HG02852 (cell line): ENCODE measurements around the gene PRSS50.
"Not testable (repeated sequence)": the region's sequence is repeated elsewhere in the genome, so short reads cannot be mapped to it uniquely, and the experiment has no call there.

Experiments
- ATAC-seq: cut with Tn5 transposase; IDR thresholded peaks from one replicate; pipeline ENCODE4 v1.9.1; 2021; ENCODE audit warnings: mild to moderate bottlenecking, moderate library complexity; ENCODE audit not compliant: unreplicated experiment

Gene PRSS50

DNA sequence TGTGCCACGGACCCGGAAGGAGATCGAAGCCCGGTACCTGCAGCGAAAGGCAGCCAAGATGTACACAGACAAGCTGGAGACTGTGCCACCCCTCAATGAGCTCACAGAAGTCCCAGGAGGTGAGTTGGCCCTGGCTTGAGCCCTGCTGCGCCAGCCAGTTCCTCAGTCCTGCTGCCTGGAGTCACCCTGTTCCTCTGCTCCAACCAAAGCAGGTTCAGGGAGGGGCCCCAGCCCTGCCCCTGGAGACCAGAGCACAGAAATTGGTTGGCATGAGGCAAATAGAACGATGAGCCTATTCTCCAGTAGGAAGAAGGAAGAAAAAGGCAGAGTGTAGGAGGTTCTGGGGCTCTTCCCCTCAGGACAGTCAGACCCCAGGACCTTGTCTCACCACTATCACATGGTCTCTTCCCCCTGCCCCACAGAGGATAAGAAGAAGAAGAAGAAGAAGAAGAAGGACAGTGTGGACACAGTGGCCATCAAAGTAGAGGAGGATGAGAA is 8.5 kb downstream of the PRSS50 start:
- ATAC-seq = no peak

DNA sequence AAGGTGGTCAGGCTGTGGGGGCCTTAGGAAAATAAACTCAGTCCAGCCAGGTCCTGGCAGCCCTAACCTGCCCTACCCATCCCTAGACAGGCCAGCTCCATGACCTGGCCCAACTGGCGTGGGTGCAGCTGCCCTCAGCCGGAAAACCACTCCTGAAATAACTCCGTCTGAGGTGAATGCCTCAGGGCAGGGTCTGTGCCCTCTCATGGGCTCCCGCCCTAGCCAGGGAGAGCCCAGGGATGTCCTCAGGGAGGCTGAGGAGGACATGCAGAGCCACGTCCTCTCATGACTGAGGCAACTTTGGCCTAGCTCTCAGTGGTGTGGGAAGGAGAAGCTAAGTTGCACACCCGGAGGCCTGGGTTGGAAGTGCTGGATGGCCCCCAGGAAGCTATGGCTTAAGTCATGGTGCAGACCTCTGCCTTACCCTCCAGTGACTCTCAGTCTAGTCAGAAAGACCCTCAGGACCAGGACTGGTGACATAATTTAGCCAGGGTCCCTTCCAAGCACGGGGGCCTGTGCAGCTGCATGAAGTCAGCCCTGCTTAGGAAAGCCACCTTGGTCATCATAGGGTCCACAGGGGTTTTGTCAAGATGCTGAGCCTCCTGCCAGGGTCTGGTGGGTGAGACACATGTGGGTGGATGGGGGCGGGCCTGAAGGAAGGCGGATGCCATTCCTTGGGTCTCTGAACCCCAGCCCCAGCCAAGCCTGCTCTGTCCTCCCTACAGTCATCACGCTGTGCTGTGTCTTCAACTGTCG is 9.1 kb downstream of the PRSS50 start:
- no peak for ATAC-seq

- ATAC-seq = no peak
These were observed 10.1 kb downstream of the PRSS50 start for GRCh38 chr3:46707601-46708011.

- no peak for ATAC-seq
These were observed 10.7 kb downstream of the PRSS50 start for GRCh38 chr3:46706771-46707582.

DNA sequence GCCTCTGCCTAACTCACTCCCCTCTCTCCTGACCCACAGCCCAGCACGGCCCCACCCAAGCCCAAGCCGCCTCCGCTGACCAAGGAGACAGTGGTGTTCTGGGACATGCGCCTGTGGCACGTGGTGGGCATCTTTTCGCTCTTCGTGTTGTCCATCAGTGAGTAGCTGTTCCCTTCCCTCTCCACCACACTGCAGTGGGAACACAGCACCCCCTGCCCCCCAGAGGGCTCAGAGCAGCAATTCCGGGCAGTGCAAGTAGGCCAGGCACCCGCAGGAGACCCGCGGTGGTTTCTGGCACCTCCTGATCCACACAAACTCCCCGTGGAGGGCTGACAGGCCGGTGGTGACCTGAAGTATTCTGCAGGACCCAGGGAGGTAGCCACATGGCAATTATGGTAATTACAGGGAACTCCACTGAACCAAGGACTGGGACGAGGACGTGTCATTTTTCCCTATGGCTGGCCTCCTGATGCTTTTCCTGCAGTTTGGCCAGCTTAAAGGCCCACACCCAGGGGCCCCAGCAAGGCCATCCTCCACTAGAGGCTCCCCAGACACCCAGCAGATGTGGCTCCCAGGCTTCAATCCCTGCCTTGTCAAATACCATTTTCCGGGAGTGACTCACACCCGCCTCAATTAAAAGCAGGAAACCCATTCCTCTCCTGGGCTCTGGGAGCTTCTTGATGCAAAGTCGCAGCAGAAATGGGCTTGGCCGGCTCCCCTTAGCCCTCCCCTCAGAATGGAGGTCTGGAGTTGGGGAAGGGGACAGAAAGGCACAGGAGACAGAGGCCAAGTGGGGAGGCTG is 11.7 kb downstream of the PRSS50 start:
- ATAC-seq = no peak

- ATAC-seq = peak; percentile 59
These were observed 12.6 kb downstream of the PRSS50 start for GRCh38 chr3:46705022-46705530.

- not testable (repeated sequence) for ATAC-seq
These were observed 13.3 kb downstream of the PRSS50 start for GRCh38 chr3:46704346-46704745.

DNA sequence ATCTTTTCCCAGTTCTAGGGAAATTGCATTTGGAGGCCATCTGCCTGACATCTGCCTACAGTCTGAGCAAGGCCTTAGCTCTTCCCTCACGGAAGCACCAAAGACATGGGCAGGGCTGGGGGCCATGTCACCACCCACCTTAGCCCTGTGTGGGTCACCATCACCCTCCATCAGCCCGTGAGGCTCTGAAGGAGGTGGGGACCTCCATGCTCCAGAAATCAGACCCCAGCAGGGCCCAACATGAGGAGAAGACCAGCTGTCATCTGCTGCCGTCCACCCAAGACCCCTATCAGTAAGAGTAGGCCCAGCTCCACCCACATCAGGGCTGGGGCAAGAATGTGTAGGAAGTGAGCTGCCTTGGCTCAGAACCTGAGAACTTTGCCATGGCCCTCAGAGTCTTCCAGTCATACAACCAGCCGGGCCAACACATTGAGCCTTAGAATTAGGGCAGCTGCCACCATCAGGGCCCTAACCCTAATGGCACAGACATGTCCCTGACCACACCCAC is 14.6 kb downstream of the PRSS50 start:
- no peak for ATAC-seq

DNA sequence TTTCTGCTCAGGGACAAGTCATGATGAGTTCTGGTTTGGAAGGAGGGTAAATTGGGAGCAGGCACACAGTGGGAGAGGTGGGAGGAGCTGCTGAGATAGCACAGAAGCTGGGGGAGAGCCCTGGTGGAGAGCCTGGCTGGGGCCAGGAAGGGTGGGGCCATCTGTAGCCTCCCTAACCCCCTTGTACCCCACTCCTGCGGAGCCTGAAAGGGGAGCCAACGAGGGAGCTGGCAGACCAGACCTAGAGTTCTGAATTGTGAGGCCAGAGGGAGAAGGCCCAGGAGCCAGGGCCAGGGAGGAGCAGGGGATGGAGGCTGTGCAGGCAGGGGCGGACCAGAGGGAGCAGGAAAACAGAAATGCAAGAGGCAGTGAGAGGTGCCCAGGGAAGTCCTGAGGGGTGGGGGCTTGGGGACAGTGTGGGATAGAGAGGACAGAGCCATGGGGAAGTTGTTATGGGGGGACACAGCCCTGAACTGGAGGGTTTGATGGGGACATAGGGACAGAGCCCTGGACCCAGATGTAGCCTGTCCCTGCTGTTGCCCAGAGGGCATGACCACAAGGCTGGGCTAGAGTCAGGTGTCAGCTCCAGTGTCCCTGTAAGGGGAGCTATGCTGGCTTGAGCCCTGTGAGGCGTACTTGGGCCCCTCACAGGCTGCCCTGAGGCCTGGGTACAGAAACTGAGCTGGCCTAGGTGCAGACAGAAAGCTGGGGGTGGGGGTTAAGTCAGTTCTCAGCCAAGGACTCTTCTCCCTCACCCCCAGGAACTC is 15.2 kb downstream of the PRSS50 start:
- ATAC-seq = no peak

DNA sequence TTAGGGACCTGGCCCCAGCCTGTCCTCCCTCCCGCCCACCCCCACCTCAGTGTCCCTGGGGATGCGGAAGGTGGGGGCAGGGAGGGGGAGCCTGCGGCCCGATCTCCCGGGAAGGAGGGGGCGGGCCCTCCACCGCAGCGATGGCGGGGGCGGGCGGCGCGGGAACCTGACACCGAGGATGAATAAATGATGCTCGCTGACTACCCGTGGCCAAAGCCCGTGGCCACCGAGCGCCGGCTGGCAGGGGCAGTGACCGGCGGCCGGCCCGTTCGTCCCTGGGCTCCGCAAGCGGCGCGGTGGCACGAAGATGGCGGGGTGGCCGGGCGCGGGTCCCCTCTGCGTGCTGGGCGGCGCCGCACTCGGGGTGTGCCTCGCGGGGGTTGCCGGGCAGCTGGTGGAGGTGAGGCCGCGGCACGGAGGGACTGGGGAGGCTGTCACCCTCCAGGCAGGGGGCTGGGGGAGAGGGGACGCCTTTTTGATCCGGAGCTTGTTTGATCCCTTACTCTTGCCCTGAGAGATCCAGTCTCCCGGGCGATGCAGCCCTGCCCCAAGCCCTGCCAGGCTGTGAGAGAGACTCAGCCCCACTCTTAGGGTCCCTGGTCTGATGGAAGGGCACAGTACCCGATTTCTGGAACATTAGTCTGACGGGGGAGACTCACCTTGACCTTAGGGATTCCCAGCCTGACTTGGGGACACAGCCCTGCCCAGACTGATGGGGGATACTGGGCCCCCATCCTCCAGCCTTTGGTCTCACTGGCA is 16.3 kb downstream of the PRSS50 start, which contains the start of gene TMIE:
TSS of gene TMIE (plus strand) at position 212 of the 759 bp plus-strand sequence. CDS start at position 308, 96 bp downstream.
- no peak for ATAC-seq

- ATAC-seq = no peak
These were observed 16.9 kb downstream of the PRSS50 start for GRCh38 chr3:46700772-46701171.

GRCh38 chr3:46699676-46700523 is 17.8 kb downstream of the PRSS50 start:
- ATAC-seq = no peak

- ATAC-seq = no peak
These were observed 21.4 kb downstream of the PRSS50 start for GRCh38 chr3:46695962-46696894.

GRCh38 chr3:46695177-46695961 is 22.3 kb downstream of the PRSS50 start:
- no peak for ATAC-seq

DNA sequence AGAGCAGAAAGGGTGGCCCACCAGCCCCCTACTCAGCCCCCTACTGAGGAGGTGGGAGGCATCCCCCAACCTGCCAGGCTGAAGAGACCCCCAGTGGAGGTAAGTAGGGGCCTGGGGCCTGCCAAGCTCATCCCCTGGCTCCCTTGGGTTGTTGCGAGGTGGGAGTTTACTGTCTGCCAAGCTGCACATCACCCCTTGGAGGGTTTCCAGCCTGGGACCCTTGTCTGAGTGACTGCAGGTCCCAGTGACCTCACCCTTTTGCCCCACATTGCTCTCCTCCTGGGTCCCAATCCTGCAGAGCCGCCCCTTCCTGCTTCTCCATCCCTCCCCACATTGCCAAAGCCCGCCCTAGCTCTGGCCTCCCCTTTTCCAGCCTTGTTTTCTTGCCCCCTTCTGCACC is 23.1 kb downstream of the PRSS50 start:
- ATAC-seq = no peak

- ATAC-seq = no peak
These were observed 23.8 kb downstream of the PRSS50 start for GRCh38 chr3:46693892-46694226.
